Activated CD4-positive, alpha-beta T cell treated with anti-CD3 and anti-CD28 coated beads for 48 hours (primary cell): Measurements from ENCODE around the gene CPEB2.

Experiments used
- DNase-seq: peaks from one replicate; pipeline ENCODE4 v3.0.0-alpha.2; 2020

The CPEB2 gene

DNA sequence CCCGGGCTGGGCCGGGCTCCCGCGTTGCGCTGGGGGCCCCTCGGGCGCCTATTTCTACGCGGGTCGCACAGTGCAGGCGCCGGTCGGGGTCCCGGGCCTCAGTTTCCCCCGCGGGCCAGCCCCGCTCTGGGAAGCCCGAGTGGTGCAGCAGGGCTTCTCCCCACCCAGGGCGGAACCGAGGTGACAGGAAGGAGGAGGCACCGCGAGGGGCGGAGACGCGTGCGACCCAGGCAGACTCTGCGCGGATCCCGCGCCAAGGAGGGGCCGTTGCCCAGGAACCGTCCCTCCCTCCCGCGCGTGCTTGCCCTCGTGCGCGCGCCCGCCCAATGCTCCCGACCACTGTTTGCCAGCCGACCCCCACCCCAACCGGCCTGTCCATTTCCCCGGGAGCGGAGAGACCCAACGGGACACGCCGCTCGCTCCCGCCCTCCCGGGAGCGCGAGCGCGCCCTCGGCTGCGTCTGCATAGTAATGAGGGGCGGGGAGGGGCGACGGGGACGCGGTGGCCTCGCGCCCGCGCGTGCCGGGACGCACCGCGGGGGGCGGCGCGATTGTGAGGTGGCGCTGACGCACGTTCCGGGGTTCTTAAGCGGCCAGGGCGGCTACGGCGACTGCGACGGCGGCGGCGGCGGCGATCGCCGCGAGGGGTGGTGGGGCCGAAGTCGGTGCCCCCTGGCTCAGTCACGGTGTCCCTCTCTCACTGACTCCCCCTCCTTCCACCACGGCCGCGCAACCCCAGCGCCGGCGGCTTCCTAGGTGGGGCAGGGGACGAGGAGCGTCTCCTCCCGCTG is at the start of gene CPEB2:
CPEB2 (plus strand) TSS at position 613 of the 790 bp plus-strand sequence. CDS start 193 bp downstream, outside the sequence.
- peak; percentile 92 for DNase-seq

DNA sequence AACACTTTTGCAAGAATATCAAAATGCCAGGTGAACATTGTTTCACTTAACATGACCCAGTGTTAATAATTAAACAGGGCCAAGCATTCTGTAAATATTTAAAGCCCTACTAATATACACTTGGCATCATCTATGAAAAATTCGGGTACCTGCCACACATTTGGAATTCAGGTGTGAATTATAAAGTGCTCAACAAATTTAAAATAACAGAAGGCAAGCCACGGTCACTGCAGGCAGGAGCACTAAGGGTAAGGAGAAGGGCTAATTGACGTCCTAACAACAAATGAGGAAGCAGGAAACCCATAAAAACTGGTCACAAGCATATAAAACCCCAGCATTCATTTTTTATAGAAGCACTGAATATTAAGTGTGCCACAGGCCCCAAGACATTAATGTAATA is 43.8 kb upstream of the CPEB2 start:
- no peak for DNase-seq

DNA sequence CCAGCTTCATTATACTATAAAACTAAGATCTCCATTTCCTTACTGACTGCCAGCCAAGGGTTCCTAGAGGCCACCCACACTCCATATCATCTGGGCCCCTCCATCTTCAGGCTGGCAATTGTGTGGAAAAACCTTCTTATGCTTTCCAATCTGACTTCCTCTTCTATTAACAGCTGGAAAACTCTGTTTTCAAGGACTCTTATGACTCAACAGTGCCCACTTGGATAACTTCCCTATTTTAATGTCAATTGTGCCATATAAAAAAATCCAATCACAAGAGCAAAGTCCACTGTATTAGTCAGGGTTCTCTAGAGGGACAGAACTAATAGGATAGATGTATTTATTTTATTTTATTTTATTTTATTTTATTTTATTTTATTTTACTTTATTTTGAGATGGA is 41.0 kb upstream of the CPEB2 start:
- no peak for DNase-seq

DNA sequence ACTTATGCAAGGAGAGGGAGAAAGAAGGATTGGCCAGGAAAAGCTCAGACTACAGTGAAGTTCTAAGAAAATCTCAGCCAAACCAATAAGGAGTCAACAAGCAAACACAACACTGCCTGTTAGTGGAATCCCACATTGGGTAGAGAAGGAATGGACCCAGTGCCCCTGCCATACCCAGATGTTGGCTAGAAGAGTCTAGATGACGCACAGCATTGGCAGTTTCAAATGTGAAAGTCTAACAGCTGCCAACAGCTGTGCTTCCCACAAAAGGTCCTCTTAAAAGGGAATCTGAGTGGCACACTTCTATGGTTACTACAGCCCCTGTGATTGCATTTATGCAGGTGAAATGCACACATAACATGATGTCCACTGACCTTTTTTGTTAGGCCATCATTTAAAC is 37.2 kb upstream of the CPEB2 start:
- DNase-seq = no peak

DNA sequence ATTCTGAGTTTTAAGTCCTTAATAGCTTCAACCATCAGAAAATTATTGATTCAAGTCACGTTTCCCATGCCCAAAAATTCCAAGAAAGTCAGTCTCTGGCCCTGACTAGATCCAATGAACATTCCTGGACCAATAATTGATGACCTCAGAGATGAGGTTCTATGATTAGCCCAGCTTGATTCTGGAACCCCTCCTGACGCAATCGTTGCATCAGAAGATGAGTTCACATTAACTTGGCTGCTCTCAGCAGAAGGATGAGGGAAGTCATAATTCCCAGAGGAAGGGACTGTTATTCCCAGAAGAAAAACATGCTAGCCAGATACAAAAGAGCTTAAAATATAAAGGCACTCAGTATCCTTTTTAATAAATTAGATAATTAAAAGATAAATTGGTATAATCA is 34.3 kb upstream of the CPEB2 start:
- DNase-seq = no peak

DNA sequence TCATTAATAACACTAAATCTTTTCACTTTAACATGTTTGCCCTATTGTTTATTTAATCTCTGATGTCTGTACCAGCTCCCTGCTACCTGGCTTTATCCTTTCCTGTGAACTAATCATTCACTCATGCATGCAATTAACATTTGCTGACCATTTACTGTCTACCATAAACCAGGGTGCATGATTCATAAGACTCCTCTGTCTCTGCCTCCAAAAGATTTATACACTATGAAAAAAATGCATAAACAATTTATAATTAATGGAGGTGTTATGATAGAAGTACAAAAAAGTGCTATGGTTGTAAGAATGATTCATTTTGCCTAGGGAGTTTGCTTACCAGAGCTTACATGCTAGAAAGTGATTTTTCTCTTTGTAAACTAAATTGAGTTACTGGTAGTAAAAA is 24.5 kb upstream of the CPEB2 start:
- no peak for DNase-seq

DNA sequence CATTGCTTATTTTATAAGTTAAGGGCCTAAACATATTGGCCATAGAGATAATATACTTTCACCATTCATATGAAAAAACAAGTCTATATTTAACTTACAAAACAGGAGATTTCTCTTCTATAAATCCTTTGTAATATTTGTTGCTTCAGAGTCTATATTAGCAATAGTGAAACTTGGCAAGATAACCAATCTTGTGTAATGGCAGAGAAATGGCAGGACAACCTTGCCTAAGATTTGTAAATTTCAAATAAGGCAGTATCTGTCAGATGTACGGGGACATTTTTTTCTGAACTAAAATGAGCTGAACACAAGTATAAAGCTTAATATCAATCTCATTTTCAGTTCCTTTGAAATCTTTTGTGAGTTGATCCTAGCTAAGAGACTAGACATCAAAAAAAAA is 17.8 kb upstream of the CPEB2 start:
- DNase-seq = no peak

DNA sequence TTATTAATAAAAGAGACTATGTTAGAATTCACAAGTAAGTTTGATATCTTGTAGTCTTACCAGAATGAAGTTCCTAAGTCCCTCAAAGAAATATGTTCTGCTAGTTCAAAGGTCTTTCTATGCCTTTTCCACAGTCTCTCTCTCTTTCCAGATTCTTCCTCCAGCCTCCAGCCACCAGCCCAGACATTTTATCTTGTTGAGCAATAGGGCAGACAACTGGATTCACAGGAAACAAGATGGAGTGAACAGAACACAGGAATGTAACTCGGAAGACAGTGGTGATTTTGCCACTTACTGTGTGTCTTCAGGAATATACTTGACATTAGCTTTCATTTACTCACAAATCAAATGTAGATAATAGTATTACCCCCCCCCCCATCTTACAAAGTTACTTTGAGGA is 17.1 kb upstream of the CPEB2 start:
- DNase-seq = no peak

DNA sequence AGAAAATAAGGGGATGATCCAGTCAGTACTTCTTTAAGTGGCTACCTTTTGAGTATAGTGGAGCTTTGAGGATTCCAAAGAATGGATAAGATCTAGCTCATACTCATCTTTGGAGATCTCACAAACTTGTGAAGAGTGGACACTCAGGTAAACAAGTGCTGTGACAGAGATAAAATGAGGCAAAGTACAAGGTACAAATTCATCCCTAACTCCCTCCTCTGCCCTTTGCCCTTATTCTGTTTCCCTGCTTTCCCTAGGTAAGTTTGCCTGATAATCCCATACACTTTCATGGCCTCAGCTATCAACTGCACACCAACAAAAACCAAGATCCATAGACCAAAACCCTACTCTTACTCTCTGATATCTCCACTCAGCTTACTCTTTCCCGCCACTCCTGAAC is 16.4 kb upstream of the CPEB2 start:
- DNase-seq = no peak

DNA sequence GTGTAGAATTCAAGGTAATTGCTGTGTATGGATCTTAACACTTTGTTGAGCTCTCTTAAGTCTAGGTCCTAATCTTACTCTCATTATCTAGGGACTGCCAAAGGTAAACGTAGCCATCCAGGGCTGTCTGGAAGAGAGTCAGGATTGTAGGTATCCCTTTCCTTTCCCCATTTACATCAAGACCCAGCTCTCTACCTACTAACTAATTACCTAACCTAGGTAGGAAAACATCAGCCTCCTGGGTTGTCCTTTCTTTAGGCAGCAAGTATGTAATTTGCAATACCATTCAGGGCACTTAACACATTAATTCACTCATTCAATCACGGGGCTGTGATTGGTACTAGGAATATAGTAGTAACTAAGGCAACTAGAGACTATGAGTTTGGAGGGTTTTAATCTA is 15.2 kb upstream of the CPEB2 start:
- DNase-seq = no peak

DNA sequence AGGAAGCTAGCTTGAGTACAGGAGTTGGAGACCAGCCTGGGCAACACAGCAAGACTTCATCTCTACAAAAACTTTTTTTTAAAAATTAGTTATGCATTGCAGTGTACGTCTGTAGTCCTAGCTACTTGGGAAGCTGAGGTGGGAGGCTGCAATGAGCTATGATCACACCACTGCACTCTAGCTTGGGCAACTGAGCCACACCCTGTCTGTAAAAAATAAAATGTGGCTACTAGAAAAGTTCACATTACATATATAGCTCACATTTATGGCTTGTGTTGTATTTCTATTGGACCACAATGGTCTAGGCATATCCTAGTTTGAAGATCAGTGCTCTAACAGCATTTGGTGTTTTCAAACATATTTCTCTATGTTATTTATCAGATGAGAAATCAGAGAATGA is 11.8 kb upstream of the CPEB2 start:
- no peak for DNase-seq

DNA sequence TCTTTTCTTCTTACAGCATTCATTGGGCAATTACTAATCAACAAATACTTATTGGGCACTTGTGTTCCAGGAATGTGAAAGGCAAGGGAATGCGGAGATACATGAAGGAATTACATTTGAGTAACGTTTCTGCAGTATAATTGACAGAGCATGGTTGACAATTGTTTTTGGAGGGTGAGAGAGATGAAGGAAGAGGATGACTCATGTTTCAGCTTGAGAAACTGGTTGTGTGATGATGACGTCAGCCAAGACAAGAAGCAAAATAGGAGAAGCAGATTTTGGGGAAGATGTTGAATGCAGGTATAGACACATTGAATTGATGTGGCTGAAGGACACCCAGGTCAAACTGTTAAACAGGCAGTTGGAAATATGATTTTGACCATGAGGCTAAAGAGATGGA is 8.0 kb upstream of the CPEB2 start:
- DNase-seq = no peak

DNA sequence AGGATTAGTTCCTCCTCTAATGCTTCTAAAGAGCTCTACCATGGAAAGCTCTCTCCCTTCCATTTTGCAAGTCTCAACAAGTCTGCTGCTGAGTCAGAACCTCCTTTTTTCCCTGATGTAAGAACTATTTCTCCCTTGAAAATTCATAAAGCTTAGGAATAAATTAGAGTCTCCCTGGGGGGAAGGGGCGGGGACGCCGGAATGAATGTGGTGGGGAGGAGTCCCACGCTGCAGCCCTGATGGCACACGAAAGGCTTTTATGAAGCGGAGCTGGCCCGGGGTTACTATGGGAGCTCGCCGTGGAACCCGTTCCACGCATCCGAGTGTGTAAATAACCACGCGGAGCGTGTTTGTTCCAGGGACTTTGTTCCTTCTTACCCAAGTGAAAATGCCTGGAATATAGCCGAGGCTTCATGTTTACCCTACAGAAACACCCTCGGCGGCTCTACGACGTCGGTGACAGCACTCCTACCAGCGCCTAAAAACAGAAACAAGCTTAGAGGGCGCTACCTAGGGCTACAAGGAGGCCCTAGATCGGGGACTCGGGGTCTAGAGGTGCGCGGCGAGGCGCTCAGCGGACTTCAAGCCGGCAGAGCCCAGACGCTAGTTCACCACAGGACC is 923 bp upstream of the CPEB2 start:
- peak; percentile 63 for DNase-seq

DNA sequence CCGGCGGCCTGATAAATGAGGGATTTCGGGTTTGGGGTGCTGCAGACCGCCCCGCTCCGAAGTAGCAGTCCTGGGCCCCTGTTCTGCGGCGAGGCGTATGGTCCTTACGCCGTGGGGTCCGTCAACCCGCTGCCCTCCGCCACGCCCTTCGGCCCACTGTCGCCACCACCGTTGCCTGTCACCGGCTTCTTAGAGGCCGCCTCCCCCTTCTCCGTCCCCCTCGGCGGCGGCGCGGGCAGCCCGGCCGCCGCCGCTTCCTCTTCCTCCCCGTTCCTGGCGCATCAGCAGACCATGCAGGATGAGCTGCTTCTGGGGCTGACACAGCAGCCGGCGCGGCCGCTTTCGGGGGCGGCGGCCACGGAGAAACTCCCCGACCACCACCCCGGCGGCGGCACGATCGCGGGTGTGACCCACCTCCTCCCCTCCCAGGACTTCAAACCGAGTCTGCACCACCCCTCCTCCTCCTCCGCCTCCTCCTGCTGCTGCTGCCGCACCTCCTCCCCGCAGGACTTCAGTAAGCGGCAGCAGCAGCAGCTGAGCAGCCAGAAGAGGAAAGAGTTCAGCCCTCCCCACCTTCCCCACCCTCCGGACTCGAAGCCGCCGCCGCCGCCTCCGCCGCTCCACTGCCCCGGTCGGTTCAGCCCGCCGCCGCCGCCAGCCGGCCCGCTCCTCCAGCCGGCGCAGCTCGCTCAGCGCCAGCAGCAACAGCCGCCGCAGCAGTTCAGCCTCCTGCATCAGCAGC is 549 bp downstream of the CPEB2 start:
- peak; percentile 74 for DNase-seq

DNA sequence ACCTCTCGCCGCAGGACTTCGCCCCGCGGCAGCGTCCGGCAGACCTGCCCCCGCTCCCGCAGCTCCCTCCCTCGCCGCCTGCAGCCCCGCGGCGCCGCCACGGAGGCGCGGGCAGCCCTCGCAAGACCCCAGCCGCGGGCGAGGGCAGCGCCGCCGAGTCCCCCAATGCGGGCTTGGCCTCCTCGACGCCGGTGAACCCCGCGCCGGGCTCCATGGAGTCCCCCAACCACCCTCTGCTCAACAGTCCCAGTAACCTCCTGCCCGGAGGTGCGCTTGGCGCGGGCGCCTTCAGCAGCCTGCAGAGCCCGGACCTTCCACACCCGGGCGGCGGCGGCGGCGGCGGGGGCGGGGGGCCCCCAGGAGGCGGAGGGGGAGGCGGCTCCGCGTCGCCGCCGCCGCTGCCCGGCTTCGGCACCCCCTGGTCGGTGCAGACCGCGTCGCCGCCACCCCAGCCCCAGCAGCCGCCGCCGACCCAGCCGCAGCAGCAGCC is 1.2 kb downstream of the CPEB2 start:
- DNase-seq = peak; percentile 69

DNA sequence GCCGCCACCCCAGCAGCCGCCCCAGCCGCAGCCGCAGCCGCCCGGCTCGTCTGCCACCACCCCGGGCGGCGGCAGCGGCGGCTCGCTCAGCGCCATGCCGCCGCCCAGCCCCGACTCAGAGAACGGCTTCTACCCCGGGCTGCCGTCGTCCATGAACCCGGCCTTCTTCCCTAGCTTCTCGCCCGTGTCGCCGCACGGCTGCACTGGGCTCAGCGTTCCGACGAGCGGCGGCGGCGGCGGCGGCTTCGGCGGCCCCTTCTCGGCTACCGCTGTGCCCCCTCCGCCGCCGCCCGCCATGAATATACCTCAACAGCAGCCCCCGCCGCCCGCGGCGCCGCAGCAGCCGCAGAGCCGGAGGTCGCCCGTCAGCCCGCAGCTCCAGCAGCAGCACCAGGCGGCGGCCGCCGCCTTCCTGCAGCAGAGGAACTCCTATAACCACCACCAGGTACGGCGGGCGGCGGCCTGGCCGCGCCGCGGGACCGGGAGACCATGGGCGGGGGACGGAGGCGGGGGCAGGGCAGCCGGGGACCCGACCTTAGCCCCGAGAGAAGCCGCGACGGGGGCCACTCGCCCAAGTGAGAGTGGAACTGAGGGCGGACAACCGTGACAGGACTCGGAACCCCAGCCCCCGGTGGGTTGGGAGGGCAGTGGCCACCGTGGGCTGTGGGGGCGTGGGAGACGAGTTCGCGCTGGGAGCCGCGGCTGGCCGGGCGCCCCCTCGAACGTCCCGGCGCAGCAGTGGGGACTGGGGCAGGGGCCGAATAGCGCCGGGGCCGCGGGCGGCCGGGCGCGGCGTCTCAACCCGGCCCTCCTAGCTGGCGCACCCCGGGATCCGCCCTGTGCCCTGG is 1.8 kb downstream of the CPEB2 start:
- peak; percentile 50 for DNase-seq

DNA sequence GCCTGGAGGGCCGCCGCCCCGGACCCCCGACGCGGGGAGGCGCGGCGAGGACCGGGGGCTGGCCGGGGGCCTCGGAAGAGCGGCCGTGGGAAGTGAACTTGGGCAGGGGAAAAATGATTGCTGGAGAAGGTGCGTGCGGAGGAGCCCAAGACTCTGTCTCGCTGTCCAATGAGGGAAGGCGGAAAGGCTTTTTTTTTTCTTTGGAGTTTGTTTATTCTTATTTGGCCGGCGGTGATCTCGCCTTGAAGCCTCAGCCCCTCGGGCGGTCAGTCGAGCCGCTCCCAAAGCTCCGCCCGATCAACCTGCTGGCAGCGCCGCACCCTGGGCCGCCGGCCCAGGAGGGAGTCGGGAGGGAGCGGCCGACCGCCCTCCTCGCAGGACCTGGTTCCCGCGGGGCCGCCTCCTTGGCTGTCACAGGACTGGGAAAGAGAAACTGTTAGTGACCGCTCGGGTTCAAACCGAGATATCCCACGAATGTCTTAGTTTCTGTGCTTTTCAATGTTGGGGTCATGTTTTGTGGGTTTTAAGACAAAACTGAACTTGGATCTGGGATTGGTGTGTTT is 2.5 kb downstream of the CPEB2 start:
- DNase-seq = peak; percentile 53

DNA sequence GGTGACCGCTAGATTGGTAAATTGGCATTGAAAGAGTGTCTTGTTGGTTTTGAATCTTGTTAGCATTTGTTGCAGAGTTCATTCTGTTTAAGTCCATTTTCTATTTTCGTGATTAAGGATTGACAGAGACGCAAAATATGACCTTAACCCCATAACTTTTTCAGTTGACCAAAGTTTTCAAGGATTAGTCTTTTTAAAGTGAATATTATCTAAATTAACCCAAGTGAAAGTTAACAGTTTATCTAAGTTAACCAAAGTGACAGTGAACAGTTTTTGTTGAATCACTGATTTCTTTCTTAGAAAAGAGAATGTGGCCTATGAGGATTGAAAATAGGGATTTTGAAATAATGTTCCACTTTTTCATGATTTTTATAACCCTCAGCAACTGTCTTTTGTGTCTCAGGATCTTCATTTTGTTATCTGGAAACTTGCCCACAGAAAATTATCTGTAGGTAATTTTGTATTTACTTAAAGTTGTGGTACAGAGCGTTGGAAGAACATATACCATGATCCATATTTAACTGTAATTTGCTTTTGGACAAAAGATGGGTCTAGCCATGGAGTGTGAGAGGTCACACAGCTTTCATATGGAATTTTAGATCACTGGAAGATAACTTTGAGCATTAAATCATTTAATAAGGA is 3.3 kb downstream of the CPEB2 start:
- DNase-seq = no peak

DNA sequence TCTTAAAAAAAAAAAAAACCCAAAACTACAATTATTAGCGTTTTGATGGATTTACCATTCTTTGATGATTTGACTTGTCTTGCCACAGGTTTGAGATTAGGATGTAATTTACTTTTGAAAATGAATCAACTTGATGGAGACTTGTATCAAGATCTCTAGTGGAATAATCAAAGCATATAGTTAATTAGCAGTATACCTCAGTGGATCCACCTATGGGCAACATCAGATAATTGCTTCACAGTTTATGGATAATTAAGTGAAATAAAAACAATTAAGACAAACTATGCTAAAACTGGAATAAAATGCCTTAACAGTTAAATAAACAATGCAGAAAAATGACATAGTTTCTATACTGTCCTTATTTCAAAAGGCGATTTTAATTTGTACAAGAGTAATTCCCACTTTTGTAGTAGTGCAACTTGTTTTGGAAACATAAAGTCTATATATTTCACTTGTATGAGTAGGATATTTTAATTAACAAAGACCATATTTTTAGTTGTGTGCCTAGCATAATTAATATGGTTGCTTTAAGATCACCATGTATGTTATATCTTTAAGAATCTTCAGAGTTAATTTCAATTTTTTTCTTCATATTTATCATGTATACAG is 4.2 kb downstream of the CPEB2 start:
- no peak for DNase-seq

DNA sequence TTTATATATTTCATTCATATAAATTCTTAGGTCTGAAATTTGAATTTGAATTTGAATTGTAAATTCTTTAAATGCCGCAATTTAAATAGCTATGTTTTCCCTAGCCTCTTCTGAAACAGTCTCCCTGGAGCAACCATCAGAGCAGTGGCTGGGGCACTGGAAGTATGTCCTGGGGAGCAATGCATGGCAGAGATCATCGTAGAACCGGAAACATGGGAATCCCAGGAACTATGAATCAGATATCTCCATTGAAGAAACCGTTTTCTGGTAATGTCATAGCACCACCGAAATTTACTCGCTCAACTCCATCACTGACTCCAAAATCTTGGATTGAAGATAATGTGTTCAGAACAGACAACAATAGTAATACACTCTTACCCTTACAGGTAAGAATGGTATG is 4.9 kb downstream of the CPEB2 start:
- DNase-seq = no peak

DNA sequence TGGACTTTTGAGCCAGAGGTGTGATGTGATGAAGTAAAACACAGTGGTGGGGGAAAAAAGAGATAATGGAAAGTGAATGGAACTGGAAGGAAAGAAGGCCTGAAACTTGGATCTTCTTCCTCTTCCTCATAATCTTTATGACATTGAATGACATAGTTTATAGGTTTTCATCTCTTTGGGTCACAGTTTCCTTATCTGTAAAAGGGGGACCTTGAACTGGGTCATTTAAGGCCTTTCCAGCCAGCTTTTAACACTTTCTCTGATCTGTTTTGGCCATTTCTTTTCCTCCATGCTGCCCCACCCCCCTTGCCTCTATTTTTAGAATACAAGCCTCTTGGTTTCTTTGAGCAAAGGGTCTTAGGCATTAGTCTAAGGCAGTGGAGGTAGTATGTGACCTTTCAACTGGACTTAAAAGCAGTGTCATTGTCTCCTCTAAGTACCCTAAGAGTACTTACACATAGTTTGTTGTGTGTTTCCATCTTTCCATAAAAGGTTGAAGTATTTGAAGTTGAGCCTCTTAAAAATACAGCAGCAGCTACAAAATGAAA is 7.8 kb downstream of the CPEB2 start:
- DNase-seq = no peak
